PFSK-1 (cell line): ENCODE measurements around the gene RAP1GAP2.

ENCODE experiments used
- FOXP2 ChIP-seq: optimal IDR thresholded peaks from 2 replicates; pipeline ENCODE3; 2011; ENCODE audit warnings: borderline replicate concordance, control low read depth, inconsistent platforms; ENCODE audit not compliant: insufficient read depth; ENCODE audit errors: extremely low read length, extremely low read depth
- POLR2AphosphoS5 ChIP-seq: IDR thresholded peaks from 2 replicates; pipeline ENCODE4 v1.6.1; 2012; ENCODE audit warnings: low read depth, mild to moderate bottlenecking, control low read depth, low read length, moderate library complexity
- SIN3A ChIP-seq: IDR thresholded peaks from 2 replicates; pipeline ENCODE4 v1.6.1; 2012; ENCODE audit warnings: mild to moderate bottlenecking, low read length, moderate library complexity, borderline replicate concordance; ENCODE audit not compliant: insufficient read depth
- TAF1 ChIP-seq: IDR thresholded peaks from 2 replicates; pipeline ENCODE4 v1.6.1; 2012; ENCODE audit warnings: low read length, control low read depth, borderline replicate concordance; ENCODE audit not compliant: insufficient read depth
- TF ChIP-seq, protein P1 (sequence below), 2 experiments: IDR thresholded peaks; 2 replicates each; pipeline versions ENCODE4 v1.6.1 to v1.8.0; 2011 to 2012; ENCODE audit warnings: low read depth in 2 of 2, low read length in 2 of 2, control low read depth in 1 of 2, inconsistent platforms in 1 of 2, mild to moderate bottlenecking in 1 of 2, moderate library complexity in 1 of 2; ENCODE audit not compliant: insufficient read depth in 1 of 2

The RAP1GAP2 gene

DNA sequence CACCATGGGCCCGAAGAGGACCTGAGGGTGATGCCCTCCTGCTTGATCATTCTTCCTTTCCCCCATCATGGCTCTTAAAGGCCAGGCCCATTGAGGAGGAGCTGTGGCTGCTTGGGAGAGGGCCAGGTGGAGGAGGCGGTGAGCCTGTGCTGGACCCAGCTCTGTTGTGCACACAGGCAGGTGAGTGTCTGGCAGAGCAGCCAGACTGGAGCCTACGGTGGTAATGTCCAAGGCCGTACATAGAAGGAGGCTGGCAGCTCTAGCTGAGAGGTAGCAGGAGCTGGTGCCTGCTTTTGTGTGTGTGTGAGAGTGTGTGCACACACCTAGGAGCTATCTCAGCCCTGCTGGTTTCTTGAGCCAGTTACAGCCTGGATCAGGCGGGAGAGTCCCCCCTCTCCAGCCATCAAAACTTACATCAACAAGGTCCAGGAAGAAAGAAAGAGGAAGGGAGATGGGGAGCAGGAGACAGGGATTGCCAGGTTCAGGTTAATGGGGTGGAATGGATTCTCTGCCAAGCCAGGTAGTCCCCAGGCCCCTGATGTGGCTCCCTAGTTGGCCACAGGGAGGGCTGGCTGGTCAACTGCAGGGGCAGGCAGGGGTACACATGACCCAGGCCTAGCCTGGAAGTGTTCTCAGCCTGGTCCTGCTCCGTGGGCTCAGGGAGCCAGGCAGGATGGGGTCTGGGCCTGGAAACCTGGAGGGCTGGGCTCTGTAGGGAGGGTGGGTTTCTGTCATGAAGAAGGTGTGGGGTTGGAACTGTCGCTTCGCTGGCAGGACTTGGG is 107.1 kb downstream of the RAP1GAP2 start:
- no peak for TF ChIP-seq SIN3A
- TF ChIP-seq, protein P1, sequence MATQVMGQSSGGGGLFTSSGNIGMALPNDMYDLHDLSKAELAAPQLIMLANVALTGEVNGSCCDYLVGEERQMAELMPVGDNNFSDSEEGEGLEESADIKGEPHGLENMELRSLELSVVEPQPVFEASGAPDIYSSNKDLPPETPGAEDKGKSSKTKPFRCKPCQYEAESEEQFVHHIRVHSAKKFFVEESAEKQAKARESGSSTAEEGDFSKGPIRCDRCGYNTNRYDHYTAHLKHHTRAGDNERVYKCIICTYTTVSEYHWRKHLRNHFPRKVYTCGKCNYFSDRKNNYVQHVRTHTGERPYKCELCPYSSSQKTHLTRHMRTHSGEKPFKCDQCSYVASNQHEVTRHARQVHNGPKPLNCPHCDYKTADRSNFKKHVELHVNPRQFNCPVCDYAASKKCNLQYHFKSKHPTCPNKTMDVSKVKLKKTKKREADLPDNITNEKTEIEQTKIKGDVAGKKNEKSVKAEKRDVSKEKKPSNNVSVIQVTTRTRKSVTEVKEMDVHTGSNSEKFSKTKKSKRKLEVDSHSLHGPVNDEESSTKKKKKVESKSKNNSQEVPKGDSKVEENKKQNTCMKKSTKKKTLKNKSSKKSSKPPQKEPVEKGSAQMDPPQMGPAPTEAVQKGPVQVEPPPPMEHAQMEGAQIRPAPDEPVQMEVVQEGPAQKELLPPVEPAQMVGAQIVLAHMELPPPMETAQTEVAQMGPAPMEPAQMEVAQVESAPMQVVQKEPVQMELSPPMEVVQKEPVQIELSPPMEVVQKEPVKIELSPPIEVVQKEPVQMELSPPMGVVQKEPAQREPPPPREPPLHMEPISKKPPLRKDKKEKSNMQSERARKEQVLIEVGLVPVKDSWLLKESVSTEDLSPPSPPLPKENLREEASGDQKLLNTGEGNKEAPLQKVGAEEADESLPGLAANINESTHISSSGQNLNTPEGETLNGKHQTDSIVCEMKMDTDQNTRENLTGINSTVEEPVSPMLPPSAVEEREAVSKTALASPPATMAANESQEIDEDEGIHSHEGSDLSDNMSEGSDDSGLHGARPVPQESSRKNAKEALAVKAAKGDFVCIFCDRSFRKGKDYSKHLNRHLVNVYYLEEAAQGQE (IDR thresholded peaks at IDR 0.05; ENCODE audit: insufficient read depth in 1 of 2, low read depth in 2 of 2, low read length in 2 of 2) = no peak

DNA sequence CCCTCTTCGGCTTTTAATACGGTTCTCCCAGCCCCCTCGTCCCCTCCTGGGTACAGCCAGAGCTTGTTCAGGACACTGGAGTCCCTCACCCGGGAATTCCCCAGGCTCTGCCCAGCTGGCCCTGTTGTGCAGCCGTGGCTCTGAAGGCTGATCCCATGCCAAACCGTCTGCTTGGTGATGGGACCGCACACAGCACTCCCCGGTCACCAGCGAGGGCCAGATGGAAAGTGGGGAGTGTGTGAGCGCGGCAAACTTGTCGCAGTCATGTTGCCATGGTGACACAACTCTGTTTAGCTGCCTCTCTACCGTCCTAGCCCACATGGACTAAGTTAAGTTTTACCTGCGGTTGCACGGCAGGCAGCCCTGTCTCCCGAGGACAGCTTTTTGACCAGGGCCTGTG is 107.9 kb downstream of the RAP1GAP2 start:
- TF ChIP-seq SIN3A (no peak), TAF1 (no peak), FOXP2 (no peak), POLR2AphosphoS5 (no peak)
- TF ChIP-seq, protein P1 (IDR thresholded peaks at IDR 0.05; ENCODE audit: insufficient read depth in 1 of 2, low read depth in 2 of 2, low read length in 2 of 2) = no peak

DNA sequence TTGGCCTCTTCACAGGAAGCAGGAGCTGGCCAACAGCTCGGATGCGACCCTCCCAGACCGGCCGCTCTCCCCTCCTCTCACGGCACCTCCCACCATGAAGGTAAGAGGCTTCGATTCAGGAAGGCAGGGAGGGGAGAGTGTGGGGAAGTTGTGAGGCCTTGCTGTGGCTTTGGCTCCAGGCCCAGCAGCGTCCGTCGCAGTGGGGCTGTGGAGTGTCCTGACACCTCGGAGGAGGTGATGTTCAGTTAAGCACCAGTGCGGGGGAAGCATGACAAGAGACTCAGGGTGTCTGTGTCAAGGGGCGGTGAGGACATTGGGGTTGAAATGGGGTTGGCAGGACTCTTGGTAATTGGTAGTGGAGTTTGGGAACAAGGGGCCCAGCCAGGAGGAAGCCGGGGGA is 109.0 kb downstream of the RAP1GAP2 start:
- TF ChIP-seq, protein P1 (IDR thresholded peaks at IDR 0.05; ENCODE audit: insufficient read depth in 1 of 2, low read depth in 2 of 2, low read length in 2 of 2) = no peak
- TF ChIP-seq SIN3A (no peak), FOXP2 (no peak), POLR2AphosphoS5 (no peak), TAF1 (no peak)

DNA sequence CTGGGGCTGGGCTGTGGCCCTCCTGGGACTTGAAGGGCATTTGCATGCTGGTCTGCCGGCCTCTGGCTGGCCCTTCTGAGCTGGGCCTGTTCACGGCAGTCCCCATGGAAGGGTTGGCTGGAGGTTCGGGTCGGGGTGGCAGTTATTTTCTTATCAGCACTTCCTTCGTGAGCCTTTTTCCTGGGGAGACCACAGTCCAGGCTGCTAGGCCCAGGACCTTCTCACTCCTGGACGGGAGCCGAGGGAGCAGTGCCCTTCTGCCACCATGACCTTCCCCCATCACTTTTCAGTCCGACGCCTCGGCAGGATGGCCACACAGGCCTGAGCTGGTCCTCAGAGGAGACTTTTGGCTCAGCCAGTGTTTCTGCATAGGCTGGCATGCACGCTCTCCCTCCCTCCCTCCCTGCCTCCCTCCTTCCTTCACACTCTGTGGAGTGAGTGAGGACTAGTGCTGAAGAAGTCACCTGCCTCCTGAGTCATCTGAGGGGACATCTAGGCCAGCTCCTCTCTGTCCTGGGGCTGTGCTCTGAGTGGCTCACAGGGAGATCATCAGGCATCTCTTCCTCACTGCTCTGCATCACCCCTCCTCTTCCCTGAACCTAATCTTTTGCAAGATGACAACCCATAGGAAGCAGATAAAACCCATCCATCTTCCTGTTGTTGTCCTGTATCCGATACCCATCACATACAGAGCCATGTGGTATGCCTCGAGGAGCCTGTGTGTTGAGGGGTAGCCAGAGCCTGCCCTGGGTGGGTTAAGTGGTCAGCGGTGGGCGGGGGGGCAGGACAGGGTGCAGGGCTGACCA is 109.7 kb downstream of the RAP1GAP2 start:
- no peak for TF ChIP-seq TAF1
- TF ChIP-seq, protein P1 (IDR thresholded peaks at IDR 0.05; ENCODE audit: insufficient read depth in 1 of 2, low read depth in 2 of 2, low read length in 2 of 2) = no peak
- no peak for TF ChIP-seq POLR2AphosphoS5
- TF ChIP-seq FOXP2 = no peak
- TF ChIP-seq SIN3A = no peak

DNA sequence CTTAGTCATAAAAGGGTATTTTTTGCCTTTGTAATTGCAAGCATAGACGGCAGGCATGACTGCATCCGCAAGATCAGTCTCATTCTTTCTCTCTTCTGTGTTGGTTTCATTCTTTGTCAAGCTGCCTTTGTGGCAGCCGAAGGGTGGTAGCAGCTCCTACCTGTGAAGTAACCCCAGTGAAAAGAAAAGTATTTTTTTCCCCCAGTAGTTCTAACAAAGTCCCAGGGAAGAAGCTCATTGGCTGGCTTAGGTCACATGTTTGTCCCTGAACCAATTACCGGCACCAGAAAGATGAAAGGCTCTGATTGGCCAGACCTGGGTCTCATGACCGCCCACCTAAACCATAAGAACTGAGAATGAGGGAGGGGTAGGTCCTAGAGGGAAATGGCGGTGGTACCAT is 110.7 kb downstream of the RAP1GAP2 start:
- TF ChIP-seq TAF1 (no peak), POLR2AphosphoS5 (no peak), SIN3A (no peak), FOXP2 (no peak)
- TF ChIP-seq, protein P1 (IDR thresholded peaks at IDR 0.05; ENCODE audit: insufficient read depth in 1 of 2, low read depth in 2 of 2, low read length in 2 of 2) = no peak
